NCI-H2196 (cell line): ENCODE data around the gene DHX8.

ENCODE experiments used
- DNase-seq: peaks from one replicate; lab custom pipeline; 2025; ENCODE audit not compliant: unreplicated experiment; lab: John Stamatoyannopoulos, UW

Gene DHX8

GRCh38 chr17:43572368-43572980 is 88.7 kb downstream of the DHX8 start:
- no peak for DNase-seq

- no peak for DNase-seq
Observed at GRCh38 chr17:43573579-43574321, 90.0 kb downstream of the DHX8 start.

- DNase-seq, result no peak
Observed at GRCh38 chr17:43574348-43574747, 90.6 kb downstream of the DHX8 start.

- no peak for DNase-seq
Observed at GRCh38 chr17:43574896-43575525, 91.2 kb downstream of the DHX8 start.
